ENCODE results near the gene DALRD3.
A peak's percentile ranks its signal among the peaks of the same experiment; 100 is the strongest.
"Not testable (repeated sequence)": the region's sequence is repeated elsewhere in the genome, so short reads cannot be mapped to it uniquely, and the experiment has no call there.

The DALRD3 gene

DNA sequence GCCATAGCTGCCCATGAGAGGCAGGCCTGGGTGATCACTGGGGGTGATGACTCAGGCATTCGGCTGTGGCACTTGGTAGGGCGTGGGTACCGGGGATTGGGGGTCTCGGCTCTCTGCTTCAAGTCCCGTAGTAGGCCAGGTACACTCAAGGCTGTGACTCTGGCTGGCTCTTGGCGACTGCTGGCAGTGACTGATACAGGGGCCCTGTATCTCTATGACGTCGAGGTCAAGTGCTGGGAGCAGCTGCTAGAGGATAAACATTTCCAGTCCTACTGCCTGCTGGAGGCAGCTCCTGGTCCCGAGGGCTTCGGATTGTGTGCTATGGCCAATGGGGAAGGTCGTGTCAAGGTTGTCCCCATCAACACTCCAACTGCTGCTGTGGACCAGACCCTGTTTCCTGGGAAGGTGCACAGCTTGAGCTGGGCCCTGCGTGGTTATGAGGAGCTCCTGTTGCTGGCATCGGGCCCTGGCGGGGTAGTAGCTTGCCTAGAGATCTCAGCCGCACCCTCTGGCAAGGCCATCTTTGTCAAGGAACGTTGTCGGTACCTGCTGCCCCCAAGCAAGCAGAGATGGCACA lies 5.9 kb downstream of the DALRD3 start:
- H3K27me3 ChIP-seq (ENCODE audit: low read depth, low read length) = no peaks in the 10 kb centered on the region
- TF ChIP-seq EZH2phosphoT487 (IDR thresholded peaks at IDR 0.05; ENCODE audit: low read depth) = no peak
- peaks cover 59% of the 10 kb centered on the region for H3K79me2 ChIP-seq (ENCODE audit: low read length)
- H3K36me3 ChIP-seq (replicated peaks; ENCODE audit: low read depth, low read length) = peaks cover 48% of the 10 kb centered on the region
- H3K4me2 ChIP-seq (ENCODE audit: low read length) = no peak overlapping the region
- H2AFZ ChIP-seq (ENCODE audit: low read depth, low read length) = no peak overlapping the region
- no peak overlapping the region for H3K9ac ChIP-seq (ENCODE audit: low read length)
- H3K4me1 ChIP-seq (ENCODE audit: low read length) = peaks cover 10% of the 10 kb centered on the region
- peaks cover 50% of the 10 kb centered on the region for H4K20me1 ChIP-seq (ENCODE audit: insufficient read depth, low read length)
- no peaks in the 10 kb centered on the region for H3K9me3 ChIP-seq (ENCODE audit: insufficient read depth, low read length)
- H3K4me3 ChIP-seq (ENCODE audit: low read length) = no peak overlapping the region
- no peak overlapping the region for H3K27ac ChIP-seq (ENCODE audit: low read length)

- Histone ChIP-seq H3K4me3 (ENCODE audit: low read length) (no peak overlapping the region), H3K9me3 (ENCODE audit: insufficient read depth, low read length) (no peaks in the 10 kb centered on the region), H3K4me2 (ENCODE audit: low read length) (no peak overlapping the region), H3K9ac (ENCODE audit: low read length) (no peak overlapping the region), H3K27ac (ENCODE audit: low read length) (no peak overlapping the region), H4K20me1 (ENCODE audit: insufficient read depth, low read length) (peaks cover 46% of the 10 kb centered on the region), H3K36me3 (replicated peaks; ENCODE audit: low read depth, low read length) (peaks cover 28% of the 10 kb centered on the region), H3K27me3 (ENCODE audit: low read depth, low read length) (no peaks in the 10 kb centered on the region), H3K4me1 (ENCODE audit: low read length) (peaks cover 14% of the 10 kb centered on the region), H3K79me2 (ENCODE audit: low read length) (peaks cover 62% of the 10 kb centered on the region), H2AFZ (ENCODE audit: low read depth, low read length) (no peak overlapping the region)
- no peak for TF ChIP-seq EZH2phosphoT487 (IDR thresholded peaks at IDR 0.05; ENCODE audit: low read depth)
- TF ChIP-seq CTCF (IDR thresholded peaks at IDR 0.05; ENCODE audit: low read depth, low read length) = no peak
Measured at GRCh38 chr3:49009396-49009795, 9.0 kb downstream of the DALRD3 start.

- not testable (repeated sequence) for H3K9ac ChIP-seq (ENCODE audit: low read length); H3K27me3 ChIP-seq (ENCODE audit: low read depth, low read length); H3K9me3 ChIP-seq (ENCODE audit: insufficient read depth, low read length); H2AFZ ChIP-seq (ENCODE audit: low read depth, low read length); H3K27ac ChIP-seq (ENCODE audit: low read length)
- H3K4me2 ChIP-seq (ENCODE audit: low read length) = peak overlapping the region; percentile 91
- H3K4me1 ChIP-seq (ENCODE audit: low read length) = peaks cover 14% of the 10 kb centered on the region
- H3K36me3 ChIP-seq (replicated peaks; ENCODE audit: low read depth, low read length) = peaks cover 22% of the 10 kb centered on the region
- peaks cover 41% of the 10 kb centered on the region for H4K20me1 ChIP-seq (ENCODE audit: insufficient read depth, low read length)
- H3K79me2 ChIP-seq (ENCODE audit: low read length) = peaks cover 62% of the 10 kb centered on the region
- H3K4me3 ChIP-seq (ENCODE audit: low read length) = peak overlapping the region; percentile 84
Measured at GRCh38 chr3:49008627-49009026, 9.8 kb downstream of the DALRD3 start.

DNA sequence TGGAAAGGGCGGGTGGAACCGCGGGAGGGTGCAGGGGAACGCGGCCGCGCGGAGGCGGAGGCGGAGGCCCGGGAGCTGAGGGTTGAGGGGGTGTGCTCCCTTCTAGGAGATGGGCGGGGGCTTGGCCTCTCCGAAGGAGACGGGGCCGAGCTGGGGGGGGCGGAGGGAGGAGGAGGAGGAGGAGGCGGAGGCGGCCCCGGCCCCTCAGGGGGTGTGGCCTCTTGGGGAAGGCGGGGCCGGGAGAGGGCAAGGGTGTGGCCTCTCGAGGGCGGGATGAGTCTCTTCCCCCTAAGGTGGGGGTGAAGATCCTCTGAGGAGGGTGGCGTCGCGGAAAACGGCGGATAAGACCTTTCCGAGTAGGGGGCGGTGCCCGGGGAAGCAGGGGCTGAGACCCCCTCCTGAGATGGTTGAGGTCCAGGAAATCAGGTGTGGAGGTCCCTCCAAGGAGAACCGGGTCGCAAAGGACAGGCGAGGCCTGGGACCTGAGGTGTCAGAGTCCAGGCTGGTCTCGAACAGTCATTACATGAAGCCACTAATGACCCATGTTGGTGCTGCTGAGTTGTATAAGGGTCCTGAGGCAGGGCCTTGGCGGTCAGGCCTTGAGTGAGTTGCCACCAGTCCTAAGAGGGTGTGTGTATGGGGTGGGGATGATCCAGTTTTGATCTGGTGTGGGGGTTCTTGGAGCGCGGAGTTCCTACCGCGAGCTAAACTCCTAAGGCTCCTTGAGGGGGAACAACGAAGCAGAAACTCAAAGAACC lies 10.4 kb downstream of the DALRD3 start:
- no peak for TF ChIP-seq EZH2phosphoT487 (IDR thresholded peaks at IDR 0.05; ENCODE audit: low read depth)
- no peak for TF ChIP-seq CTCF (IDR thresholded peaks at IDR 0.05; ENCODE audit: low read depth, low read length)
- Histone ChIP-seq H3K4me2 (ENCODE audit: low read length) (peak overlapping the region; percentile 91), H4K20me1 (ENCODE audit: insufficient read depth, low read length) (peaks cover 34% of the 10 kb centered on the region), H3K79me2 (ENCODE audit: low read length) (peaks cover 55% of the 10 kb centered on the region), H3K27me3 (ENCODE audit: low read depth, low read length) (no peaks in the 10 kb centered on the region), H2AFZ (ENCODE audit: low read depth, low read length) (no peak overlapping the region; the same call in 1 of the 2 replicates), H3K9me3 (ENCODE audit: insufficient read depth, low read length) (no peaks in the 10 kb centered on the region), H3K27ac (ENCODE audit: low read length) (peak overlapping the region; percentile 79), H3K9ac (ENCODE audit: low read length) (peak overlapping the region; percentile 95), H3K4me1 (ENCODE audit: low read length) (peaks cover 14% of the 10 kb centered on the region), H3K36me3 (replicated peaks; ENCODE audit: low read depth, low read length) (peaks cover 19% of the 10 kb centered on the region), H3K4me3 (ENCODE audit: low read length) (peak overlapping the region; percentile 84)

All from OCI-LY3 (cell line).